ENCODE measurements around the gene DAB1. TPM values are rescaled to one million over a fixed set of nuclear protein-coding genes. Genes with fewer than 3 reads are reported as not detected.

Gene DAB1
- total and polyA plus RNA-seq, 2 of the 8 experiments (the other 6 are each of a cell fraction or from before 2014, with no cell fraction given): 4.4 to 11.8 TPM

DNA sequence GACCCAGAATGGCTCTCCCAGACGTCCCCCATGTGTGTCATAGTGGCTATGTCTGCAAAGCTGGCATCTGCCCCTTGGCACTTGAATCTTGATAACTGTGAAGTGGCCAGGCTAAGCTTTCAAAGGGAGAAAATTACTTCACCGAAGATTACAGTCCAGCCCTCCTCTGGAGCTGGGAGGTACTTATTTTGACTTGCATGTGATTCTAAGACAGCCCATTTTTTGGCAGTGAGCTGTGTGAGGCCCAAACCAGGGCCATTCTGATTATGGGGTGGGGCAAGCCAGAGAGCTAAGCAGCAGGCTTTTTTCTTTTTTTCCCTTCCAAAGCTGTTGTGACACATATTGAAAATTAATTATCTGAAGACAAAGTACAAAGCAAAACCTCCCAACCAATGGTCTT lies 415.9 kb downstream of the DAB1 start:
- FAIRE-seq: no peak
- no peaks in the 10 kb centered on the region for H4K20me1 ChIP-seq (replicated peaks in 1 of 2; ENCODE audit: control insufficient read depth in 1 of 2, insufficient read depth in 2 of 2, low read length in 2 of 2)
- WGBS, 2 experiments (ENCODE audit: extremely low coverage in 1 of 2, insufficient coverage in 1 of 2, insufficient read length in 1 of 2, insufficient replicate concordance in 2 of 2, low coverage in 1 of 2, low lambda C conversion rate in 2 of 2, missing lambda C conversion rate in 1 of 2): 80% methylated on average over 2 of the region's 2 CpGs; no CpG with 5 or more reads in 1 of the 2 experiments

More for the DNA sequence above, 415.9 kb downstream of the DAB1 start:
- no peaks in the 10 kb centered on the region for H3K9me3 ChIP-seq (ENCODE audit: insufficient read depth in 2 of 2, low read depth in 1 of 2, low read length in 1 of 2)
- no peak overlapping the region for H3K4me3 ChIP-seq (ENCODE audit: extremely low read depth in 1 of 4, insufficient read depth in 2 of 4, low read depth in 3 of 4, low read length in 4 of 4)
- H3K27me3 ChIP-seq (replicated peaks in 1 of 4; ENCODE audit: control insufficient read depth in 3 of 4, extremely low read depth in 1 of 4, insufficient read depth in 3 of 4, low read length in 3 of 4): no peaks in the 10 kb centered on the region
- no peaks in the 10 kb centered on the region for H3K36me3 ChIP-seq (ENCODE audit: control insufficient read depth in 2 of 4, insufficient read depth in 4 of 4, low read length in 3 of 4)
- H2BK5ac ChIP-seq (ENCODE audit: low read depth, low read length): no peak overlapping the region
- CTCF ChIA-PET (ENCODE audit: partially characterized antibody): interaction anchor here (1.0 to 1.6 kb wide), 5 partner anchors 10 to 73 kb away, joined by 3 to 8 read pairs (median 3); no protein-coding TSS in a partner anchor
- H2AFZ ChIP-seq (ENCODE audit: low read length): no peak overlapping the region
- H2BK120ac ChIP-seq (replicated peaks; ENCODE audit: low read depth, low read length): no peak overlapping the region
- H3K23ac ChIP-seq (ENCODE audit: insufficient read length): no peak overlapping the region
- no peak overlapping the region for H3K4ac ChIP-seq (replicated peaks; ENCODE audit: insufficient read length, low read depth, low read length)
- no peaks in the 10 kb centered on the region for H3K4me1 ChIP-seq (replicated peaks in 1 of 4; ENCODE audit: control insufficient read depth in 3 of 4, insufficient read depth in 4 of 4, low read length in 3 of 4)
- no peak overlapping the region for H2BK15ac ChIP-seq (ENCODE audit: low read length)
- no peak for DNase-seq (ENCODE audit: low read depth in 1 of 2, low spot score in 2 of 2)
- no peaks in the 10 kb centered on the region for H3K79me1 ChIP-seq (ENCODE audit: low read depth, low read length)
- no peak overlapping the region for H2AK5ac ChIP-seq (ENCODE audit: low read depth, low read length)
- H4K91ac ChIP-seq (replicated peaks; ENCODE audit: insufficient read length, low read length): no peak overlapping the region
- H3K14ac ChIP-seq (ENCODE audit: insufficient read length): no peak overlapping the region
- no peak overlapping the region for H4K5ac ChIP-seq (ENCODE audit: insufficient read length, low read depth, low read length)
- TF ChIP-seq EGR1 (IDR thresholded peaks at IDR 0.05; ENCODE audit: borderline replicate concordance, low read depth, low read length) (no peak), NRF1 (IDR thresholded peaks at IDR 0.05; ENCODE audit: low read depth, low read length) (no peak), KDM5A (IDR thresholded peaks at IDR 0.05; ENCODE audit: low read length) (no peak), ZNF274 (IDR thresholded peaks at IDR 0.05; ENCODE audit: borderline replicate concordance, extremely low read depth, low read length) (no peak), EZH2 (IDR thresholded peaks at IDR 0.05; ENCODE audit: low read depth, low read length, severe bottlenecking) (no peak)
- TF ChIP-seq, protein P1, sequence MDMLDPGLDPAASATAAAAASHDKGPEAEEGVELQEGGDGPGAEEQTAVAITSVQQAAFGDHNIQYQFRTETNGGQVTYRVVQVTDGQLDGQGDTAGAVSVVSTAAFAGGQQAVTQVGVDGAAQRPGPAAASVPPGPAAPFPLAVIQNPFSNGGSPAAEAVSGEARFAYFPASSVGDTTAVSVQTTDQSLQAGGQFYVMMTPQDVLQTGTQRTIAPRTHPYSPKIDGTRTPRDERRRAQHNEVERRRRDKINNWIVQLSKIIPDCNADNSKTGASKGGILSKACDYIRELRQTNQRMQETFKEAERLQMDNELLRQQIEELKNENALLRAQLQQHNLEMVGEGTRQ (IDR thresholded peaks at IDR 0.05; ENCODE audit: low read length): no peak
- H3K9ac ChIP-seq (replicated peaks in 1 of 4; ENCODE audit: extremely low read depth in 1 of 4, low read depth in 3 of 4, low read length in 3 of 4): no peak overlapping the region
- no peak overlapping the region for H2BK20ac ChIP-seq (ENCODE audit: low read length)
- H3K18ac ChIP-seq (ENCODE audit: extremely low read depth, low read length): no peak overlapping the region
- H3K56ac ChIP-seq (replicated peaks; ENCODE audit: insufficient read length, low read depth, low read length): no peak overlapping the region
- no peak overlapping the region for H3K4me2 ChIP-seq (ENCODE audit: insufficient read depth in 1 of 2, low read depth in 2 of 2, low read length in 2 of 2)
- H3K27ac ChIP-seq (ENCODE audit: low read depth, low read length): no peak overlapping the region
- H4K8ac ChIP-seq (ENCODE audit: extremely low read depth, insufficient read depth, low read length): no peak overlapping the region
- no peaks in the 10 kb centered on the region for H3K79me2 ChIP-seq (ENCODE audit: control insufficient read depth in 1 of 2, insufficient read depth in 2 of 2, low read length in 2 of 2)
- no peaks in the 10 kb centered on the region for H3K23me2 ChIP-seq (ENCODE audit: low read depth, low read length)
- POLR2A ChIA-PET (ENCODE audit: partially characterized antibody): no interaction called here
- H2BK12ac ChIP-seq (ENCODE audit: low read depth, low read length): no peak overlapping the region

Measured in H1 (cell line).